ENCODE results near the gene COL6A3.

Gene COL6A3

DNA sequence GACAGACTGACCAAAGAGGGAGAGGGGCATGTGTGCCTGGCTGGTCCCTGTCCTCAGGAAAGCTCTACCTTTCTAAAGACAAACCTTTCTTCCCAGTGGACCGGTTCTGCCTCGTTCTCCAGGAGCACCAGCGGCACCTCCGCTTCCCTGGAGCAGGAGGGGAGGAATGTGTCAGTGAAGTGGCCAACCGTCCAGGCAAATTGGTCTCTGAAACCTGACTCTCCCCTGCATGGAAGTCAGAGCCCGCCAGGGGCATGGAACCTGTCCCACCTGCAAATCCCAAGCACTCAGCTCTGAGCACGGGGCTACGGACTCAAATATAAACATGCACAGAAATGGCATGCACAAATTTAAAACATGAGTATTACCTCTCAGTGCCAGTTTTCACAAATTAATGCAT, 62.9 kb downstream of the COL6A3 start:
- H3K4me1 ChIP-seq (ENCODE audit: control insufficient read depth, insufficient read depth, low read length): no peaks in the 10 kb centered on the region
- H3K36me3 ChIP-seq (ENCODE audit: control insufficient read depth in 2 of 2, insufficient read depth in 1 of 2, low read length in 2 of 2): no peaks in the 10 kb centered on the region
- CTCF ChIA-PET: interaction anchor here (1.5 kb wide), 1 partner anchor 71 kb away, joined by 3 read pairs; no protein-coding TSS in a partner anchor
- no peaks in the 10 kb centered on the region for H3K9me3 ChIP-seq (ENCODE audit: control insufficient read depth, insufficient read depth, low read depth, low read length)
- no peak overlapping the region for H3K4me3 ChIP-seq (ENCODE audit: low read depth, low read length)
- no peak overlapping the region for H3K27ac ChIP-seq (ENCODE audit: extremely low read depth, low read depth, low read length)
- TF ChIP-seq ZNF169 (tag by site-specific recombination; IDR thresholded peaks at IDR 0.05) (no peak), ZNF16 (tag by site-specific recombination; IDR thresholded peaks at IDR 0.05; ENCODE audit: low read depth) (no peak), ZFHX2 (tag by site-specific recombination; conservative IDR thresholded peaks at IDR 0.05) (no peak), BCL11B (tag by site-specific recombination; IDR thresholded peaks at IDR 0.05; ENCODE audit: low read depth) (no peak), ZNF423 (tag by site-specific recombination; IDR thresholded peaks at IDR 0.05) (no peak), ZNF664 (tag by site-specific recombination; IDR thresholded peaks at IDR 0.05) (no peak), ZNF223 (tag by site-specific recombination; IDR thresholded peaks at IDR 0.05) (no peak), ZNF843 (tag by site-specific recombination; IDR thresholded peaks at IDR 0.05) (no peak)
- TF ChIP-seq, protein P1, sequence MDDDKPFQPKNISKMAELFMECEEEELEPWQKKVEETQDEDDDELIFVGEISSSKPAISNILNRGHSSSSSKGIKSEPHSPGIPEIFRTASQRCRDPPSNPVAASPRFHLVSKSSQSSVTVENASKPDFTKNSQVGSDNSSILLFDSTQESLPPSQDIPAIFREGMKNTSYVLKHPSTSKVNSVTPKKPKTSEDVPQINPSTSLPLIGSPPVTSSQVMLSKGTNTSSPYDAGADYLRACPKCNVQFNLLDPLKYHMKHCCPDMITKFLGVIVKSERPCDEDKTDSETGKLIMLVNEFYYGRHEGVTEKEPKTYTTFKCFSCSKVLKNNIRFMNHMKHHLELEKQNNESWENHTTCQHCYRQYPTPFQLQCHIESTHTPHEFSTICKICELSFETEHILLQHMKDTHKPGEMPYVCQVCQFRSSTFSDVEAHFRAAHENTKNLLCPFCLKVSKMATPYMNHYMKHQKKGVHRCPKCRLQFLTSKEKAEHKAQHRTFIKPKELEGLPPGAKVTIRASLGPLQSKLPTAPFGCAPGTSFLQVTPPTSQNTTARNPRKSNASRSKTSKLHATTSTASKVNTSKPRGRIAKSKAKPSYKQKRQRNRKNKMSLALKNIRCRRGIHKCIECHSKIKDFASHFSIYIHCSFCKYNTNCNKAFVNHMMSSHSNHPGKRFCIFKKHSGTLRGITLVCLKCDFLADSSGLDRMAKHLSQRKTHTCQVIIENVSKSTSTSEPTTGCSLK (tag by site-specific recombination; IDR thresholded peaks at IDR 0.05): no peak
- TF ChIP-seq, protein P2, sequence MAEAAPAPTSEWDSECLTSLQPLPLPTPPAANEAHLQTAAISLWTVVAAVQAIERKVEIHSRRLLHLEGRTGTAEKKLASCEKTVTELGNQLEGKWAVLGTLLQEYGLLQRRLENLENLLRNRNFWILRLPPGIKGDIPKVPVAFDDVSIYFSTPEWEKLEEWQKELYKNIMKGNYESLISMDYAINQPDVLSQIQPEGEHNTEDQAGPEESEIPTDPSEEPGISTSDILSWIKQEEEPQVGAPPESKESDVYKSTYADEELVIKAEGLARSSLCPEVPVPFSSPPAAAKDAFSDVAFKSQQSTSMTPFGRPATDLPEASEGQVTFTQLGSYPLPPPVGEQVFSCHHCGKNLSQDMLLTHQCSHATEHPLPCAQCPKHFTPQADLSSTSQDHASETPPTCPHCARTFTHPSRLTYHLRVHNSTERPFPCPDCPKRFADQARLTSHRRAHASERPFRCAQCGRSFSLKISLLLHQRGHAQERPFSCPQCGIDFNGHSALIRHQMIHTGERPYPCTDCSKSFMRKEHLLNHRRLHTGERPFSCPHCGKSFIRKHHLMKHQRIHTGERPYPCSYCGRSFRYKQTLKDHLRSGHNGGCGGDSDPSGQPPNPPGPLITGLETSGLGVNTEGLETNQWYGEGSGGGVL (tag by site-specific recombination; IDR thresholded peaks at IDR 0.05): no peak
- TF ChIP-seq, protein P3, sequence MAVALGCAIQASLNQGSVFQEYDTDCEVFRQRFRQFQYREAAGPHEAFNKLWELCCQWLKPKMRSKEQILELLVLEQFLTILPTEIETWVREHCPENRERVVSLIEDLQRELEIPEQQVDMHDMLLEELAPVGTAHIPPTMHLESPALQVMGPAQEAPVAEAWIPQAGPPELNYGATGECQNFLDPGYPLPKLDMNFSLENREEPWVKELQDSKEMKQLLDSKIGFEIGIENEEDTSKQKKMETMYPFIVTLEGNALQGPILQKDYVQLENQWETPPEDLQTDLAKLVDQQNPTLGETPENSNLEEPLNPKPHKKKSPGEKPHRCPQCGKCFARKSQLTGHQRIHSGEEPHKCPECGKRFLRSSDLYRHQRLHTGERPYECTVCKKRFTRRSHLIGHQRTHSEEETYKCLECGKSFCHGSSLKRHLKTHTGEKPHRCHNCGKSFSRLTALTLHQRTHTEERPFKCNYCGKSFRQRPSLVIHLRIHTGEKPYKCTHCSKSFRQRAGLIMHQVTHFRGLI (tag by site-specific recombination; IDR thresholded peaks at IDR 0.05): no peak
- TF ChIP-seq, protein P4, sequence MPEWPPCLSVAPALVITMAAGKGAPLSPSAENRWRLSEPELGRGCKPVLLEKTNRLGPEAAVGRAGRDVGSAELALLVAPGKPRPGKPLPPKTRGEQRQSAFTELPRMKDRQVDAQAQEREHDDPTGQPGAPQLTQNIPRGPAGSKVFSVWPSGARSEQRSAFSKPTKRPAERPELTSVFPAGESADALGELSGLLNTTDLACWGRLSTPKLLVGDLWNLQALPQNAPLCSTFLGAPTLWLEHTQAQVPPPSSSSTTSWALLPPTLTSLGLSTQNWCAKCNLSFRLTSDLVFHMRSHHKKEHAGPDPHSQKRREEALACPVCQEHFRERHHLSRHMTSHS (tag by site-specific recombination; IDR thresholded peaks at IDR 0.05): no peak
- POLR2A ChIA-PET: no interaction called here

DNA sequence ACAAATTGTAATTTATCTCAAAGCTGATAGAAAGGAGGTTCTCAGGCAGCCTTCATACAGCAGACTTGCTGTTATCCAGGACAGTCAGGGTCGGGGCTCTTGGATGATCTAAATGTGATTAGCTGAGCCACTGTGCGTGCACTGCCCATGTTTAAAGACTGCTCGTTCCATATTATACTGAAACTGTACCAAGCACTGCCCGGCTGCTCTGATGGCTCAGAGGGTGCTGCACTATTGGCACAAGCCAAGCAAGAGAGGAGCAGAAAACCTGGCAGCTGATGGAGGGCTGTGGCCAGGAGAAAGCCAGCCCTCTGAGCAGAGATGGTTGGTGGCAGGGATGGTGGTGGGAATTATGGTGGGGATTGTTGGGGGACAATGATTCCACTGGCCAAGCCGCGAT, 63.4 kb downstream of the COL6A3 start:
- Histone ChIP-seq H3K4me1 (ENCODE audit: control insufficient read depth, insufficient read depth, low read length) (no peaks in the 10 kb centered on the region), H3K27ac (ENCODE audit: extremely low read depth, low read depth, low read length) (no peak overlapping the region), H3K4me3 (ENCODE audit: low read depth, low read length) (no peak overlapping the region), H3K9me3 (ENCODE audit: control insufficient read depth, insufficient read depth, low read depth, low read length) (no peaks in the 10 kb centered on the region), H3K36me3 (ENCODE audit: control insufficient read depth in 2 of 2, insufficient read depth in 1 of 2, low read length in 2 of 2) (no peaks in the 10 kb centered on the region)
- POLR2A ChIA-PET: no interaction called here
- TF ChIP-seq, protein P3 (tag by site-specific recombination; IDR thresholded peaks at IDR 0.05): no peak
- TF ChIP-seq, protein P5, sequence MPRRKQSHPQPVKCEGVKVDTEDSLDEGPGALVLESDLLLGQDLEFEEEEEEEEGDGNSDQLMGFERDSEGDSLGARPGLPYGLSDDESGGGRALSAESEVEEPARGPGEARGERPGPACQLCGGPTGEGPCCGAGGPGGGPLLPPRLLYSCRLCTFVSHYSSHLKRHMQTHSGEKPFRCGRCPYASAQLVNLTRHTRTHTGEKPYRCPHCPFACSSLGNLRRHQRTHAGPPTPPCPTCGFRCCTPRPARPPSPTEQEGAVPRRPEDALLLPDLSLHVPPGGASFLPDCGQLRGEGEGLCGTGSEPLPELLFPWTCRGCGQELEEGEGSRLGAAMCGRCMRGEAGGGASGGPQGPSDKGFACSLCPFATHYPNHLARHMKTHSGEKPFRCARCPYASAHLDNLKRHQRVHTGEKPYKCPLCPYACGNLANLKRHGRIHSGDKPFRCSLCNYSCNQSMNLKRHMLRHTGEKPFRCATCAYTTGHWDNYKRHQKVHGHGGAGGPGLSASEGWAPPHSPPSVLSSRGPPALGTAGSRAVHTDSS (tag by site-specific recombination; IDR thresholded peaks at IDR 0.05): no peak
- no peak for TF ChIP-seq ZNF423 (tag by site-specific recombination; IDR thresholded peaks at IDR 0.05)
- TF ChIP-seq ZNF785 (tag by site-specific recombination; IDR thresholded peaks at IDR 0.05): no peak
- TF ChIP-seq ZNF792 (tag by site-specific recombination; IDR thresholded peaks at IDR 0.05): no peak
- TF ChIP-seq SP2 (tag by site-specific recombination; IDR thresholded peaks at IDR 0.05): no peak
- TF ChIP-seq ZNF202 (tag by site-specific recombination; IDR thresholded peaks at IDR 0.05; ENCODE audit: borderline replicate concordance): no peak
- TF ChIP-seq, protein P6, sequence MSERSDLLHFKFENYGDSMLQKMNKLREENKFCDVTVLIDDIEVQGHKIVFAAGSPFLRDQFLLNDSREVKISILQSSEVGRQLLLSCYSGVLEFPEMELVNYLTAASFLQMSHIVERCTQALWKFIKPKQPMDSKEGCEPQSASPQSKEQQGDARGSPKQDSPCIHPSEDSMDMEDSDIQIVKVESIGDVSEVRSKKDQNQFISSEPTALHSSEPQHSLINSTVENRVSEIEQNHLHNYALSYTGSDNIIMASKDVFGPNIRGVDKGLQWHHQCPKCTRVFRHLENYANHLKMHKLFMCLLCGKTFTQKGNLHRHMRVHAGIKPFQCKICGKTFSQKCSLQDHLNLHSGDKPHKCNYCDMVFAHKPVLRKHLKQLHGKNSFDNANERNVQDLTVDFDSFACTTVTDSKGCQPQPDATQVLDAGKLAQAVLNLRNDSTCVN (tag by site-specific recombination; optimal IDR thresholded peaks at IDR 0.05): no peak
- TF ChIP-seq YY1 (tag by site-specific recombination; IDR thresholded peaks at IDR 0.05): no peak
- no peak for TF ChIP-seq ZNF302 (tag by site-specific recombination; IDR thresholded peaks at IDR 0.05; ENCODE audit: low read depth)
- TF ChIP-seq ZNF184 (tag by site-specific recombination; IDR thresholded peaks at IDR 0.05): no peak
- no peak for TF ChIP-seq ZNF571 (tag by site-specific recombination; IDR thresholded peaks at IDR 0.05)
- CTCF ChIA-PET: interaction anchor here (1.5 kb wide), 1 partner anchor 71 kb away, joined by 3 read pairs; no protein-coding TSS in a partner anchor
